Epithelial cell of esophagus (primary cell): ENCODE results near the gene SLC9B1.
"Not testable (repeated sequence)": the region's sequence is repeated elsewhere in the genome, so short reads cannot be mapped to it uniquely, and the experiment has no call there.

Experiments used
- DNase-seq: peaks from one replicate; pipeline ENCODE4 v3.0.0; 2010; ENCODE audit warnings: low read depth
- H3K4me3 ChIP-seq: 2 replicates; pipeline ENCODE4 v1.5.1; 2011; ENCODE audit warnings: mild to moderate bottlenecking, low read length, control low read depth
- TF ChIP-seq, protein P1 (sequence below): IDR thresholded peaks from 2 replicates; pipeline ENCODE4 v1.5.1; 2011; ENCODE audit warnings: low read depth, mild to moderate bottlenecking, low read length, control low read depth, inconsistent platforms; ENCODE audit not compliant: insufficient read depth; ENCODE audit errors: missing control alignments

The SLC9B1 gene

DNA sequence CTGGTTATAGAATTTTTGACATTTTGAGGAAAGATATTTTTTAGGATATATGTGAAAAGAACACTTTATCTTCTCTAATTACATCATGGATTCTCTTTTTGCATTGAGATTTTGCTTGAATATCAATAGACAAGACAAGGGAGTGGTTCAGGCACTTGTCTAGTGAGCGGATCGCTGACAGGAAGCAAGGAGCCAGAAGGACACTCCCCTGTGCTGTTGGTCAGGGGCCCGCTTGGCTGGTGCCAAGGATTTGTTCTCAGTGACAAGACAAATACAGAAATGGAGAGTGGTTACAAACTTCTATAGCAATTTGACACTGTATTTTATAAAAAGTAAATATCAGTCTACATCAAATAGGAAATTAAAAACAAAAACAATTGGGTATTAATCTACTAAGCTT, 60.0 kb downstream of the SLC9B1 start:
- DNase-seq = no peak
- no peak overlapping the region for H3K4me3 ChIP-seq
- TF ChIP-seq, protein P1, sequence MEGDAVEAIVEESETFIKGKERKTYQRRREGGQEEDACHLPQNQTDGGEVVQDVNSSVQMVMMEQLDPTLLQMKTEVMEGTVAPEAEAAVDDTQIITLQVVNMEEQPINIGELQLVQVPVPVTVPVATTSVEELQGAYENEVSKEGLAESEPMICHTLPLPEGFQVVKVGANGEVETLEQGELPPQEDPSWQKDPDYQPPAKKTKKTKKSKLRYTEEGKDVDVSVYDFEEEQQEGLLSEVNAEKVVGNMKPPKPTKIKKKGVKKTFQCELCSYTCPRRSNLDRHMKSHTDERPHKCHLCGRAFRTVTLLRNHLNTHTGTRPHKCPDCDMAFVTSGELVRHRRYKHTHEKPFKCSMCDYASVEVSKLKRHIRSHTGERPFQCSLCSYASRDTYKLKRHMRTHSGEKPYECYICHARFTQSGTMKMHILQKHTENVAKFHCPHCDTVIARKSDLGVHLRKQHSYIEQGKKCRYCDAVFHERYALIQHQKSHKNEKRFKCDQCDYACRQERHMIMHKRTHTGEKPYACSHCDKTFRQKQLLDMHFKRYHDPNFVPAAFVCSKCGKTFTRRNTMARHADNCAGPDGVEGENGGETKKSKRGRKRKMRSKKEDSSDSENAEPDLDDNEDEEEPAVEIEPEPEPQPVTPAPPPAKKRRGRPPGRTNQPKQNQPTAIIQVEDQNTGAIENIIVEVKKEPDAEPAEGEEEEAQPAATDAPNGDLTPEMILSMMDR = no peak

DNA sequence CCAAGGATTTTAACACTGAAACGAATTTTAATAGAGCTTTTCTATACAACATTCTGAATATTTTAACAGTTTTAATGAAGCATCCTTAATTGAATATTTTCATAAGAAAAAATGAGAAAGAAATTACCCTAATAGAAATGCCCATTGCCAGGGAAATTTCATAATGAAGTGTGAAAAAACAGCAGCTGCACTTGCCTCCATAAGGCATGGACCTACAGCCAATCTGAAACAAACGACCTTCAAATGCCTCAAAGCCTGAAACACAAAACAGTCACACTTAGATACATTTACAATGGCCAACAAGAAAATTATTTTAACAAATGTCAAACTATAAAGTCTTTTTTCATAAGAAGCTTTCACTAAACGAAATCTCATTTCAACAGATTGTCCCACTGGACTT, 74.4 kb downstream of the SLC9B1 start:
- DNase-seq = no peak
- no peak overlapping the region for H3K4me3 ChIP-seq
- TF ChIP-seq, protein P1 = no peak

DNA sequence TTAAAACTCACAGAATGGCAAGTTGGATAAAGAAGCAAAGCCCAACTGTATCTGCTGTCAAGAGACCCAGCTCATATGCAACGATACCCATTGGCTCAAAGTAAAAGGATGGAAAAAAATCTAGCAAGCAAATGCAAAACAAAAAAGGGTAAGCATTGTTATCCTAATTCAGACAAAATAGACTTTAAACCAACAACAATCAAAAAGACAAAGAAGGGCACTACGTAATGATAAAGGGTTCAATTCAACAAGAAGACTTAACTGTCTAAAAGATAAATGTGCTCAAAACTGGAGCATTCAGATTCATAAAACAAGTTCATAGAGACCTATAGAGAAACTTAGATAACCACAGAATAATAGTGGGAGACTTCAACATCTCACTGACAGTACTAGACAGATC, 81.4 kb downstream of the SLC9B1 start:
- not testable (repeated sequence) for DNase-seq, H3K4me3 ChIP-seq

DNA sequence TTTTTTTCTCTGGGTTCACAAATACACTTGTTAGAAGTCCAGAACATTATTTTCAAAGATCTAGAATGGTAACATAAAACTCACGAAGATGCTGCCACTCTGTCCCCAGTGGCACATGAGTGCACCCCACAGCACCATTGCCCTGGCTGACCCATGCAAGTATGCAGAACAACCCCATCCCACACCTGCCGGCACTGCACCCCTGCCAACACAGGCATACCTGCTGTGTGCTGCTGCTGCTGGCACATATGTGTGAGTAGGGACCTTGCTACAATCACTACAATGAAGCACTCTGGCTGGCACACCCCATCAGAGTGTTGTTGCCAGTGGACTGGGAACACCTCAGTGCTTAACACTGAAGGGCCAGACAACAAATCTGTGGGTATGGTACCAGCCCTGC, 83.8 kb downstream of the SLC9B1 start:
- no peak for DNase-seq
- H3K4me3 ChIP-seq = no peak overlapping the region
- TF ChIP-seq, protein P1 = no peak

DNA sequence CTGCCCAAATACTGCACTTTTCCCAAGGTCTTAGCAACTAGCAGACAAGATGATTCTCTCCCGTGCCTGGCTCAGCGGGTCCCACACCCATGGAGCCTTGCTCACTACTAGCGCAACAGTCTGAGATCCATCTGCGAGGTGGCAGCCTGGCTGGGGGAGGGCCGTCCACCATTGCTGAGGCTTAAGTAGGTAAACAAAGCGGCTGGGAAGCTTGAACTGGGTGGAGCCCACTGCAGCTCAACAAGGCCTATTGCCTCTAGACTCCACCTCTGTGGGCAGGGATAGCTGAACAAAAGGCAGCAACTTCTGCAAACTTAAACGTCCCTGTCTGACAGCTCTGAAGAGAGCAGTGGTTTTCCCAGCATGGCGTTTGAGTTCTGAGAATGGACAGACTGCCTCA, 99.8 kb downstream of the SLC9B1 start:
- DNase-seq = peak; percentile 2
- not testable (repeated sequence) for H3K4me3 ChIP-seq

DNA sequence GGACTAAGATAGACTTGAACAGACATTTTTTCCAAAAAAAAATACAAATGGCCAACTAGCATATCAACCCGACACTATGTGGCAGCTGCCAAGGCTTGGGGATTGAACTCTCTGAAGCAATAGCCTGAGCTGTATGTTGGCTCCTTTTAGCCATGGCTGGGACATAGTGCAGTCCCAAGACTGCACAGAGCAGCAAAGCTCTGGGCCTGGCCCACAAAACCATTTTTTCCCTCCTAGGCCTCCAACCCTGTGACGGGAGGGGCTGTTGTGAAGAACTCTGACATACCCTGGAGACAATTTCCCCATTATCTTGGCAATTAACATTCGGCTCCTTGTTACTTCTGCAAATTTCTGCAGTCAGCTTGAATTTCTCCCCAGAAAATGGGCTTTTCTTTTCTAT, 100.6 kb downstream of the SLC9B1 start:
- TF ChIP-seq, protein P1 = no peak
- no peak overlapping the region for H3K4me3 ChIP-seq
- DNase-seq = no peak

DNA sequence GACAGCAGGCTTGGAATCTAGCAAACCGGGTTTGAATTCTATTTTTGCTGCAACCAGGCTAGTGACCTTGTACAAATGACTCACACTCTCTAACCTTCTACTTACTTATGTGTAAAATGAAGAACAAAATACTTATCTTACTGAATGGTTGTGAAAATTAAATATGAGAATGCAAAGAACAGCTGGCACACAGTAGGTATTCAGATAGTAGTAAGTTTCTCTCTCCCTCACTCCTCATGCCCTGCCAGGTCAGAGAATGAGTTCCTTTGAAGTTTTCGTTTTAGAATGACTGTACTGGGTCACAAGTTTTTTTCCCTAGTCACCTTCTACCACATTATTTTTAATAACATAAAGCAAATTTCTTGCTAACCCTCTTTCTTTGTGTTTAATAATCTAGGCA, 117.7 kb downstream of the SLC9B1 start:
- no peak overlapping the region for H3K4me3 ChIP-seq
- no peak for DNase-seq
- TF ChIP-seq, protein P1 = no peak

DNA sequence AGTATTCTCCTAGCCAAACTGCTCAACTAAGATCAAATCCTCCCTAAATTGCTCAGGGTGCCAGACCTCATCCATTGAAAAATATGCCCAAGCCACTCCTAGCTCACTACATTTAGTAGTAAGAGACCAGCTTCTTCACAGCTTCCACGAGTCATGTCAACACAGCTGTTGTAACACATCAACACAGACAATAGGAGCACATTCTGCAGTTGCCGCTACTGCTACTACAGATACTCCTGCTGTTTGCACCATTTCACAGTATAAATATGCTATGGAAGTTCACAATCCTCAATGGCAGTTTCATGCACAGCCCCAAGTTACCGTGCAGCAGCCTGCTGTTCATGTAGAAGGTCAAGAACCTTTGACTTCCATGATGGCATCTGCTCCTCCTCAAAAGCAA, 121.9 kb downstream of the SLC9B1 start:
- not testable (repeated sequence) for H3K4me3 ChIP-seq, DNase-seq

DNA sequence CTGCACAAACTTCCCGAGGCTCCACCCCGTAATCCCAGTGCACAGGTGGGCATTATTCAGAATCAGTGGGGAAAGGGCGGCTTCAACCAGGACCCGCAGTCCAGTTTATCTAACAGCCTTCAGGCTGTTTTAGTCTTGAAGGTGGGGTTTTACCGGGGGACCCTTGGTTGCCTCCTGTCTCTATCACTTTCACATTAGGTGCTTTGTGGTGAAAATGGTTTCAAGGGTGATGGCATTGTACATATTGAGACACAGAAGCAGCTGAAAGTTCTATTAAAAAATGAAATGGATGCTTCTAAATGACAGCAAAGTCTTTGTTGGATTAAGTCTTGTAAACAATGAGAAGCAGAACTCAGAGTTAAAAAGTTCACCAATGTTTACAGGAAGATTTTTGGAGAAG, 123.0 kb downstream of the SLC9B1 start:
- not testable (repeated sequence) for H3K4me3 ChIP-seq, DNase-seq

DNA sequence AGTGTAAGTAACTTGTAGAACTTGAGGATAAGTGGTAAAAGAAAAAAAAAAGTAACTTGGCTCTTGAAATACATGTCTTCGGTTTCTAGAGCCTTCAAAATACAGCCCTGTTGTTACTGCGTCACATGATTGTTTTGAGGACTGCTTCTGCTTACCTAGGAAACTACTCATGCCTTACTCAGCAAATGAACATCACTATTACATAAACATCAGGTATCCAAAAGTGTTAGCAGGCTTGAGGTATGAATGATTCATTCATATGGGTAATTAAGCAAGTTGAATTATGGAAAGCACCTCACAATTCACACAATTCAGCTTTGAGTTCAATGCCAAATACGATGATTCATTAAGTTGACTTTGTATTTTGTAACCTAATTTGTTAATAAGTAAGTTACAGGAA, 129.6 kb downstream of the SLC9B1 start:
- DNase-seq = peak; percentile 81
- not testable (repeated sequence) for H3K4me3 ChIP-seq

DNA sequence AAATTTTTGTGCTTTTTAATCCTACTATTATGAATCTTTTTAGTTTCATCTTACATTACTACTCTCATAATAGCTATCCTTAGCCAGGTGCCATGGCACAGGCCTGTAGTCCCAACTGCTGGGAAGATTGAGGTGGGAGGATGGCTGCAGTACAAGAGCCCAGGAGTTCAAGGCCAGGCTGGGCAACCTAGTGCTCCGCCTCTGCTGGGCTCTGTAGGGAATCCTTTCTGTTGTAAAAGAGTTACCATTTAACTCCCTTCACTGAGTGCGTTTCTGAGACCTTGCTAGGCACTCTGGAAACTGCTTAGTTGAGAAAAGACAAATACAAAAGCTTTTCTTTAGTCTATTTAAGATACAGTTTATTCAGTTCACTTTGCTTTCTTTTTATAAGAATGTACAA, 130.9 kb downstream of the SLC9B1 start:
- DNase-seq, H3K4me3 ChIP-seq: not testable (repeated sequence)
